Stimulated activated naive CD8-positive, alpha-beta T cell treated with anti-CD3 and anti-CD28 coated beads, Interleukin-15, Interleukin-2, amounts not matched to agents 100 ng/mL and 50 ng/mL, for 24 hours (primary cell): ENCODE data around the gene IQCE.
"Not testable (repeated sequence)": the region's sequence is repeated elsewhere in the genome, so short reads cannot be mapped to it uniquely, and the experiment has no call there.

ENCODE experiments used
- H3K27ac Mint-ChIP-seq: one replicate; pipeline ENCODE4 v1.8.0; 2021; ENCODE audit warnings: mild to moderate bottlenecking, mixed read lengths
- H3K27me3 Mint-ChIP-seq: one replicate; pipeline ENCODE4 v1.8.0; 2021; ENCODE audit warnings: mixed read lengths
- H3K36me3 Mint-ChIP-seq: one replicate; pipeline ENCODE4 v1.8.0; 2021; ENCODE audit warnings: low read depth, mixed read lengths
- H3K4me1 Mint-ChIP-seq: one replicate; pipeline ENCODE4 v1.8.0; 2021; ENCODE audit warnings: low read depth, mixed read lengths
- H3K4me3 Mint-ChIP-seq: one replicate; pipeline ENCODE4 v1.8.0; 2021; ENCODE audit warnings: mild to moderate bottlenecking, mixed read lengths
- H3K9me3 Mint-ChIP-seq: one replicate; pipeline ENCODE4 v1.8.0; 2021; ENCODE audit warnings: mixed read lengths

The IQCE gene

GRCh38 chr7:2525658-2526630 is 32.8 kb upstream of the IQCE start:
- Mint-ChIP-seq H3K4me3 (no peak overlapping the region), H3K36me3 (peaks cover 5% of the 10 kb centered on the region), H3K27me3 (no peaks in the 10 kb centered on the region), H3K9me3 (no peaks in the 10 kb centered on the region), H3K4me1 (peaks cover 76% of the 10 kb centered on the region), H3K27ac (no peak overlapping the region)

DNA sequence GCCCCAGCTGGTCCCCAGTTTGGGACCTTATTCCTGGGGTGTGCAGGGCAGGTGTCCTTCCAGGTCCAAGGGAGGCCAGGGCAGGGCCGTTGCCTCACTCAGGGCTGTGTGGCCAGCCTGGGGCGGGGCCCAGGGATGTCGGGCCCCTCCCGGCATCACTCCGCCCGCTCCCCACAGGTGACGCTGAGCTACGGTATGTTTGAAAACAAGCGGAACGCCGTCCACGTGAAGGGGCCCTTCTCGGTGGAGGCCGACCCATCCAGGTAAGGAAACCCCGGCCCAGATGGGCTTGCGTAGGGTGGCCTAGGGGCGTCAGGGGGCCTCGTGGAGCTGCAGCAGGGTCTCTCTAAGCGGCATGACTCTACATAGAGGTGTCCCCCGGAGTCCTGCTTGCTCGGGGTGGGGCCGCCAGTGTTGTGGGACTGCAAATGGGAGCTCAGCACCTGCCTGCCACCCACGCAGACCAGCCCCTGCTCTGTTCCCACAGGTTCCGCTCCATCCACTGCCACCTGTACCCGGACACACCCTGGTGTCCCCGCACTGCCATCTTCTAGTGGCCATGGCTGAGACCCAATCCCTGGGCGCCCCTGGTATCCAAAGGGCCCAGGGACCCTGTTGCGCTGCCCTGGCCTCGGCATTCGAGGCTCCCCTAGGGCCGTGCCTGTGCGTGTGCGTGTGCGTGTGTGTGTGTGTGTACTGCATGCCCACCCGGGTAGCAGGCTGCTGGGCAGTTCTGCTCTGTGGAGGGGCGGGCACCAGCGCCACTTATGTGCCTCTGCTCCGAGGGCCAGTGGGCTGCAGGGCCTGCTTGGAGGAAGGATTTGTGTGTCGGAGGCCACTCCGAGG is 31.9 kb upstream of the IQCE start:
- H3K4me1 Mint-ChIP-seq, result peaks cover 81% of the 10 kb centered on the region

DNA sequence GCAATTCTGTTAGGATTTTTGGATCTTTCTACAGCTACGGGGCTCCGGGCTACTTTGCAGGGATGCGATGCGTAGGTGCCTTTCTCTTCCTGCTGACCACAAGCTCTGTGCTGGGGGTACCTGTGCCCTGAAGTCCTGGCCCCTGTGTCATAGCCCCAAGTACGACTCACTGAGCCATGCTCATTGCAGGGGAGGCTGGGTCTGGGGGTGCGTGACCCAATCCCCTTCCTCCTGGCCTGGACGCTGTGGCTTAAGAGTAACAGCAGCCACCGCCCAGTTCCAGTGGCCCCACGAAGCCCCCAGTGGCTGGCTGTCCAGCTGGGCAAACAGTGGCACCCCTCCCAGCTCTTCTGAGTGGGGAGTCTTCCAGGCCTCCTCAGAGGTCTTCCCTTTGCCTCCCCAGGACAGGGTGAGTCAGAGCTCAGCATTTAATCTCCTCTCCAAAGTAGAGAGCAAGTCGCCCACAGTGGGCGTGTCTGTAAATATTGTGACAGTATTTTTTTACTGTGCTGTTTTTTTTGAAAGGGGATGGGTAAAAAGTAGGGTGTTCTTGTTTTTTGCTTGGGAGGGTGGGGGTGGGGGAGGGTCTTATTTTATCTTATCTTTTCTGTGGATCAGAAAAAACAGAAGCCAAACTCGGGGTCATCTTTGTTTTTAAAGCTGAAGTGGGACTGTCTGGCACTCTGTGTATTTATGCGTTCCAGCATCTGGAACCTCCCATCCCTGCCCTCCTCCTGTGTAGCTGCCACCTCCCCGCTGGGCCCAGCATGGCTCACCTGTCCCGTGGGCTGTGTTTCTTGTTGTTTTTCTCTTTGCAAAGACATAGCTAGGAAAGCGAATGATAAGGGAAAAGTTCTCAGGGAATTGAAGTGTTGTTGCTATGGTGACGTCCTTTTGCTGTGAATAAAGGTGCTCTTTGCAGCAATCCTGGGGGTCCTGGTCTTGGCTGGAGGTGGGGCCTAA is 31.0 kb upstream of the IQCE start:
- Mint-ChIP-seq H3K27me3 (no peaks in the 10 kb centered on the region), H3K36me3 (peaks cover 5% of the 10 kb centered on the region), H3K4me1 (peaks cover 72% of the 10 kb centered on the region)

More for the DNA sequence above, 31.9 kb upstream of the IQCE start:
- Mint-ChIP-seq H3K36me3 (peaks cover 5% of the 10 kb centered on the region), H3K9me3 (no peaks in the 10 kb centered on the region), H3K27ac (no peak overlapping the region), H3K27me3 (no peaks in the 10 kb centered on the region), H3K4me3 (no peak overlapping the region)

GRCh38 chr7:2528481-2529095 is 30.2 kb upstream of the IQCE start:
- peak overlapping the region; percentile 81 for H3K4me3 Mint-ChIP-seq
- no peaks in the 10 kb centered on the region for H3K9me3 Mint-ChIP-seq
- no peaks in the 10 kb centered on the region for H3K27me3 Mint-ChIP-seq
- H3K27ac Mint-ChIP-seq, result peak overlapping the region; percentile 92
- peaks cover 66% of the 10 kb centered on the region for H3K4me1 Mint-ChIP-seq
- peaks cover 5% of the 10 kb centered on the region for H3K36me3 Mint-ChIP-seq

More for the DNA sequence above, 31.0 kb upstream of the IQCE start:
- H3K9me3 Mint-ChIP-seq, result no peaks in the 10 kb centered on the region
- H3K4me3 Mint-ChIP-seq, result peak overlapping the region; percentile 61
- peak overlapping the region; percentile 92 for H3K27ac Mint-ChIP-seq

GRCh38 chr7:2529161-2530070 is 29.4 kb upstream of the IQCE start:
- H3K4me3 Mint-ChIP-seq, result peak overlapping the region; percentile 81
- H3K36me3 Mint-ChIP-seq, result peaks cover 5% of the 10 kb centered on the region
- no peaks in the 10 kb centered on the region for H3K27me3 Mint-ChIP-seq
- peaks cover 59% of the 10 kb centered on the region for H3K4me1 Mint-ChIP-seq
- peak overlapping the region; percentile 96 for H3K27ac Mint-ChIP-seq
- no peaks in the 10 kb centered on the region for H3K9me3 Mint-ChIP-seq

DNA sequence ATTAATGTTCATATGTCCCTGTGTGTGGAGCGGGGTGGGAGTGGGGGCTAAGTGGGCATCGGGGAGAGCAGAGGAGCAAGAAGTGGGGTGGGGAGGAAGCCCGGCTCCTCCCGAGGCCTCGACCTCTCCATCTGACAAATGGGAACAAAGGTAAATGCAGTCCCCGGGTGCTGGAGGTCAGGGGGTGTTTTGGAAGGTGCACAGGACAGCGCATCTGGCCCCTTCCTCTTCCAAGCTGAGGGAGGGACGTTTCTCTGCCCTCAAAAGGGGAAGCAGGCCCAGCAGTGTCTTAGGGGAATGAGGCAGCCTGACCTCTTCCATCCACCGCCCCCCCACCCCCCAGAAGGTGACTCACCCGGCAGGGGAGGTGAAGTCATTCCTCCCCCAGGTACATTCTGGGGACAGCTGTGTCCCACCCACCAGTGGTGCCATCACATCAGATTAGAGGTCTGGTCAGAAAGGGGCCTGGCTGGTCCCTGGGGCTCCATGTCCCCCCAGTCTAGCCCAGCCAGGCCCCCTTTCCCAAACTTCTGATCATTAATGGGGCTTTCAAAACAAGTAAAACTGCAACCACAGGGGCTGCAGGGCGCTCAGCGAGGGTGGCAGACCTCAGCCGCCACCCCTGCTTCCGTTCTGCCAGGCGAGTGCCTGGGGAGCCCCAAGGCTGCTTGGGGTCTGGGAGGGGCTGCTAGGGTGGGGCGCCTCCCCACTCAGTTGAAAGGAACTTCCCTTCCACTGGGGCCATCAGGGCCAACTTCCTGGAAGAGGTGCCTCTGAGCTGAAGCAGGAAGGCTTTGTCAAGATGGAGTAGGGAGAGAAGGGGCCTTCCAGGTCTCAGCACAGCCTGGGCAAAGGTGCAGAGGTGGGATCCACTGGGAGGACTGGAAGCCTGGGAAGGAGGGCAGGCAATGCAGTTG is 28.4 kb upstream of the IQCE start:
- Mint-ChIP-seq H3K9me3 (no peaks in the 10 kb centered on the region), H3K27ac (peak overlapping the region; percentile 96), H3K36me3 (peaks cover 5% of the 10 kb centered on the region), H3K4me3 (peak overlapping the region; percentile 81), H3K4me1 (peaks cover 59% of the 10 kb centered on the region), H3K27me3 (no peaks in the 10 kb centered on the region)

GRCh38 chr7:2530994-2531795 is 27.6 kb upstream of the IQCE start:
- not testable (repeated sequence) for H3K27me3 Mint-ChIP-seq, H3K36me3 Mint-ChIP-seq, H3K9me3 Mint-ChIP-seq
- H3K27ac Mint-ChIP-seq, result peak overlapping the region; percentile 96
- peak overlapping the region; percentile 81 for H3K4me3 Mint-ChIP-seq
- H3K4me1 Mint-ChIP-seq, result peaks cover 53% of the 10 kb centered on the region

DNA sequence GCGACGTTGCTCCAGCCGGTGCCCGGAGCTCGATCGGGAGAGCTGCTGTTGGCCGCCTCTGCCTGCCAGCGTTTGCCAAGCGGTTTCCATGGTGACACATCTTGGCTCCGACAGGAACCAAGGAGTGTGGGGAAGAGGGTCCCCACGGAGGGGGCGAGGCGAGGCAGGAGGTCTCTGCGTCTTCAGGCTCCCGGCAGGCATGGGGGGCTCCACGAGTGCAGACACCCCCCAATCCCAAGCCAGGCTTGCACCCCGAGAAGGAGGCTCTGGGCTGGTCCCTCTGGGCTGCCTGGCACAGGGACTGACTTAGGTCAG is 27.0 kb upstream of the IQCE start:
- not testable (repeated sequence) for H3K36me3 Mint-ChIP-seq, H3K4me3 Mint-ChIP-seq, H3K9me3 Mint-ChIP-seq, H3K27me3 Mint-ChIP-seq
- peak overlapping the region; percentile 45 for H3K27ac Mint-ChIP-seq
- peaks cover 52% of the 10 kb centered on the region for H3K4me1 Mint-ChIP-seq

- H3K27me3 Mint-ChIP-seq, H3K4me3 Mint-ChIP-seq, H3K9me3 Mint-ChIP-seq, H3K36me3 Mint-ChIP-seq: not testable (repeated sequence)
- H3K27ac Mint-ChIP-seq, result peak overlapping the region; percentile 45
- H3K4me1 Mint-ChIP-seq, result peaks cover 46% of the 10 kb centered on the region
Observed at GRCh38 chr7:2532199-2532772, 26.5 kb upstream of the IQCE start.

GRCh38 chr7:2532816-2533215 is 26.0 kb upstream of the IQCE start:
- peaks cover 41% of the 10 kb centered on the region for H3K4me1 Mint-ChIP-seq
- not testable (repeated sequence) for H3K36me3 Mint-ChIP-seq, H3K27ac Mint-ChIP-seq, H3K27me3 Mint-ChIP-seq, H3K9me3 Mint-ChIP-seq, H3K4me3 Mint-ChIP-seq

DNA sequence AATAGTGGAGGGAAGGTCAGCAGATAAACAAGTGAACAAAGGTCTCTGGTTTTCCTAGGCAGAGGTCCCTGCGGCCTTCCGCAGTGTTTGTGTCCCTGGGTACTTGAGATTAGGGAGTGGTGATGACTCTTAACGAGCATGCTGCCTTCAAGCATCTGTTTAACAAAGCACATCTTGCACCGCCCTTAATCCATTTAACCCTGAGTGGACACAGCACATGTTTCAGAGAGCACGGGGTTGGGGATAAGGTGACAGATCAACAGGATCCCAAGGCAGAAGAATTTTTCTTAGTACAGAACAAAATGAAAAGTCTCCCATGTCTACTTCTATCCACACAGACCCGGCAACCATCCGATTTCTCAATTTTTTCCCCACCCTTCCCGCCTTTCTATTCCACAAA is 25.2 kb upstream of the IQCE start:
- not testable (repeated sequence) for H3K9me3 Mint-ChIP-seq, H3K4me3 Mint-ChIP-seq, H3K27me3 Mint-ChIP-seq, H3K36me3 Mint-ChIP-seq, H3K27ac Mint-ChIP-seq
- H3K4me1 Mint-ChIP-seq, result peaks cover 34% of the 10 kb centered on the region

GRCh38 chr7:2534214-2534613 is 24.6 kb upstream of the IQCE start:
- H3K9me3 Mint-ChIP-seq, H3K36me3 Mint-ChIP-seq, H3K4me3 Mint-ChIP-seq, H3K27ac Mint-ChIP-seq, H3K27me3 Mint-ChIP-seq: not testable (repeated sequence)
- peaks cover 27% of the 10 kb centered on the region for H3K4me1 Mint-ChIP-seq
